Endodermal cell (in vitro differentiated cells): ENCODE results near the gene TULP4. TPM values are rescaled to one million over a fixed set of nuclear protein-coding genes. Genes with fewer than 3 reads are reported as not detected.

Source experiments
- DNase-seq: peaks from one replicate; pipeline ENCODE4 v3.0.0-alpha.2; 2017
- H3K27ac ChIP-seq: 2 replicates; pipeline ENCODE4 v1.5.1; 2013; ENCODE audit warnings: mild to moderate bottlenecking, low read depth, low read length, moderate library complexity
- H3K27me3 ChIP-seq: 2 replicates; pipeline ENCODE4 v1.6.1; 2013; ENCODE audit warnings: mild to moderate bottlenecking, low read length, moderate library complexity; ENCODE audit not compliant: insufficient read depth, control insufficient read depth, poor library complexity, severe bottlenecking
- H3K36me3 ChIP-seq: 2 replicates; pipeline ENCODE4 v1.7.0; 2013; ENCODE audit warnings: mild to moderate bottlenecking, low read length, moderate library complexity; ENCODE audit not compliant: control insufficient read depth, insufficient read depth
- H3K4me1 ChIP-seq: one replicate; pipeline ENCODE4 v1.7.0; 2013; ENCODE audit warnings: low read length; ENCODE audit not compliant: control insufficient read depth, insufficient read depth
- H3K4me3 ChIP-seq: 2 replicates; pipeline ENCODE4 v1.5.1; 2013; ENCODE audit warnings: mild to moderate bottlenecking, low read length, moderate library complexity
- H3K9ac ChIP-seq: 2 replicates; pipeline ENCODE4 v1.6.1; 2013; ENCODE audit warnings: mild to moderate bottlenecking, low read length, moderate library complexity; ENCODE audit not compliant: poor library complexity, severe bottlenecking; ENCODE audit errors: extremely low read depth
- H3K9me3 ChIP-seq: 2 replicates; pipeline ENCODE4 v1.6.1; 2013; ENCODE audit warnings: mild to moderate bottlenecking, low read length, moderate library complexity; ENCODE audit not compliant: control insufficient read depth
- H3K27ac Mint-ChIP-seq: 2 replicates; pipeline ENCODE4 v1.8.0; 2020; ENCODE audit warnings: mixed read lengths
- H3K27me3 Mint-ChIP-seq: 2 replicates; pipeline ENCODE4 v1.8.0; 2021; ENCODE audit warnings: mild to moderate bottlenecking, mixed read lengths; ENCODE audit not compliant: insufficient read depth
- H3K36me3 Mint-ChIP-seq: 2 replicates; pipeline ENCODE4 v1.8.0; 2020; ENCODE audit warnings: low read depth, mixed read lengths
- H3K4me1 Mint-ChIP-seq: 2 replicates; pipeline ENCODE4 v1.8.0; 2020; ENCODE audit warnings: mixed read lengths
- H3K4me3 Mint-ChIP-seq: 2 replicates; pipeline ENCODE4 v1.8.0; 2020; ENCODE audit warnings: mild to moderate bottlenecking, moderate library complexity, mixed read lengths
- H3K9me3 Mint-ChIP-seq: 2 replicates; pipeline ENCODE4 v1.8.0; 2020; ENCODE audit warnings: mild to moderate bottlenecking, mixed read lengths
- CTCF ChIP-seq: fragments of 200-600 bp; sonication (generic); conservative IDR thresholded peaks from 2 replicates; pipeline ENCODE4 v1.5.0; 2021; ENCODE audit warnings: antibody characterized with exemption, mild to moderate bottlenecking
- WGBS, 2 experiments: methylation state at CpG; one replicate each; pipeline versions ENCODE4 v1.1.5 to v1.1.7; 2013; ENCODE audit warnings: missing lambda C conversion rate in 2 of 2, mixed read lengths in 1 of 2; ENCODE audit not compliant: insufficient coverage in 1 of 2, insufficient read length in 1 of 2; 5-methylcytosine and 5-hydroxymethylcytosine counted together
- total RNA-seq, 2 donors: library from RNA; stranded (reverse); fragmentation: NEBNext Ultra II Directional in 1 of 2; extraction: Animal tissue kit (Norgen Biotek cat#: 25700) in 1 of 2; gene quantifications; 2 replicates in 1 of 2; 3 replicates in 1 of 2; pipeline ENCODE4 v1.2.1, GENCODE V29; 2021

Gene TULP4
- total RNA-seq, 2 donors from 2014 or later = 102 to 103 TPM

GRCh38 chr6:158457131-158457530 is 144.9 kb downstream of the TULP4 start:
- Histone ChIP-seq H3K27ac (no peak overlapping the region), H3K27me3 (no peaks in the 10 kb centered on the region), H3K9me3 (no peaks in the 10 kb centered on the region), H3K36me3 (peaks cover 62% of the 10 kb centered on the region), H3K4me3 (no peak overlapping the region), H3K4me1 (peaks cover 3% of the 10 kb centered on the region), H3K9ac (no peak overlapping the region)
- no peak for DNase-seq
- Mint-ChIP-seq H3K27me3 (peaks cover 1% of the 10 kb centered on the region), H3K4me3 (no peak overlapping the region), H3K27ac (no peak overlapping the region), H3K36me3 (peaks cover 50% of the 10 kb centered on the region), H3K4me1 (peaks cover 9% of the 10 kb centered on the region), H3K9me3 (no peaks in the 10 kb centered on the region)
- 90 to 92% methylated on average over 6 to 7 of the region's 7 CpGs for WGBS, 2 experiments
- no peak for TF ChIP-seq CTCF

DNA sequence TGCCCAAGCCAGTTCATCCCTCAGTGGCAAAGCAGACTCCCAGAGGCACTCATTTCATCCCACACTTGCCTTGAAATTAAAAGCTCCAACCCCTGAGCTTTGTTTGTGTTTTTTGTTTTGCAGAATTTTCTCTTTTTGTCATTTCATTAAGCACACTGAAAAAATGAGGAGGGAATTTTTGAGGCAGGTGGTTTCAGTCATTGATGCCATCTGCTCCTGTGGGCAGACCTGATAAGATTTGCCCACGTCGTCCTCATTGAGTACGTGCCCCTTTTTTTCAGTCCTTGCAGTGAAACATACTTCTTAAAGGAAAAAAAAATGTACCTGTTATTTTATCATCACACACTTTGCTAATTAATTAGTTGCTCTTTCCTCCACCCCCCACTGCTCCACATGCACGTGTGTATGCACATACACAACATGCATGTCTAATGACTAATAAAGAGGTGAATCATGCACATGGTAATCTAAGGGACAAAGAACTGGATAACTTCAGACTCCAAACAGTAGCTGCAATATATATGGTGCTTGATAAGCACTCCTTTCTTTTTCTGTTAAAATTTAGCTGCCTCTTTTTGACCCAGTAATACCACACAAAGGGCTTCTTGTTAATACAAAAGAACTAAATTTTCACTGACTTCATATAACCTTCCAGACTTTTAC is 145.5 kb downstream of the TULP4 start:
- Histone ChIP-seq H3K9me3 (no peaks in the 10 kb centered on the region), H3K9ac (no peak overlapping the region), H3K4me1 (no peaks in the 10 kb centered on the region), H3K27ac (no peak overlapping the region), H3K4me3 (no peak overlapping the region), H3K27me3 (no peaks in the 10 kb centered on the region), H3K36me3 (peaks cover 62% of the 10 kb centered on the region)
- 95 to 100% methylated on average over 3 to 4 of the region's 4 CpGs for WGBS, 2 experiments
- Mint-ChIP-seq H3K9me3 (no peaks in the 10 kb centered on the region), H3K4me1 (peaks cover 2% of the 10 kb centered on the region), H3K36me3 (peaks cover 52% of the 10 kb centered on the region), H3K4me3 (no peak overlapping the region), H3K27me3 (peaks cover 2% of the 10 kb centered on the region), H3K27ac (no peak overlapping the region)
- no peak for DNase-seq
- no peak for TF ChIP-seq CTCF

- H3K27me3 Mint-ChIP-seq = peaks cover 16% of the 10 kb centered on the region
- 93 to 100% methylated on average over 3 to 4 of the region's 4 CpGs for WGBS, 2 experiments
- peaks cover 8% of the 10 kb centered on the region for H3K4me1 Mint-ChIP-seq
- H3K9ac ChIP-seq = no peak overlapping the region
- H3K4me3 Mint-ChIP-seq = no peak overlapping the region
- H3K4me1 ChIP-seq = no peaks in the 10 kb centered on the region
- peaks cover 59% of the 10 kb centered on the region for H3K36me3 Mint-ChIP-seq
- H3K9me3 ChIP-seq = peaks cover 9% of the 10 kb centered on the region
- H3K4me3 ChIP-seq = no peak overlapping the region
- H3K27ac ChIP-seq = no peak overlapping the region
- peaks cover 71% of the 10 kb centered on the region for H3K36me3 ChIP-seq
- no peak overlapping the region for H3K27ac Mint-ChIP-seq
- no peaks in the 10 kb centered on the region for H3K27me3 ChIP-seq
- no peak for DNase-seq
- no peaks in the 10 kb centered on the region for H3K9me3 Mint-ChIP-seq
- no peak for TF ChIP-seq CTCF
Measured at GRCh38 chr6:158459726-158460125, 147.5 kb downstream of the TULP4 start.
